Measurements from ENCODE around the gene C20orf202.

C20orf202 gene

GRCh38 chr20:1206366-1207148 lies 3.3 kb downstream of the C20orf202 start:
- H3K4me3 ChIP-seq (ENCODE audit: low read depth, low read length), result no peak overlapping the region

GRCh38 chr20:1207293-1207878 lies 4.1 kb downstream of the C20orf202 start:
- TF ChIP-seq CTCF (IDR thresholded peaks at IDR 0.05; ENCODE audit: low read depth, low read length), result no peak

More at GRCh38 chr20:1206366-1207148, 3.3 kb downstream of the C20orf202 start:
- no peak for TF ChIP-seq CTCF (IDR thresholded peaks at IDR 0.05; ENCODE audit: low read depth, low read length)

GRCh38 chr20:1209447-1210387 lies 6.5 kb downstream of the C20orf202 start:
- H3K4me3 ChIP-seq (ENCODE audit: low read depth, low read length), result no peak overlapping the region
- peak; percentile 32 for TF ChIP-seq CTCF (IDR thresholded peaks at IDR 0.05; ENCODE audit: low read depth, low read length)

More at GRCh38 chr20:1207293-1207878, 4.1 kb downstream of the C20orf202 start:
- no peak overlapping the region for H3K4me3 ChIP-seq (ENCODE audit: low read depth, low read length)

GRCh38 chr20:1210501-1210900 lies 7.2 kb downstream of the C20orf202 start:
- TF ChIP-seq CTCF (IDR thresholded peaks at IDR 0.05; ENCODE audit: low read depth, low read length), result no peak
- no peak overlapping the region for H3K4me3 ChIP-seq (ENCODE audit: low read depth, low read length)

- no peak overlapping the region for H3K4me3 ChIP-seq (ENCODE audit: low read depth, low read length)
- no peak for TF ChIP-seq CTCF (IDR thresholded peaks at IDR 0.05; ENCODE audit: low read depth, low read length)
Measured at GRCh38 chr20:1212023-1212422, 8.8 kb downstream of the C20orf202 start.

- H3K4me3 ChIP-seq (ENCODE audit: low read depth, low read length), result no peak overlapping the region
- TF ChIP-seq CTCF (IDR thresholded peaks at IDR 0.05; ENCODE audit: low read depth, low read length), result peak; percentile 72
Measured at GRCh38 chr20:1212607-1213396, 9.5 kb downstream of the C20orf202 start.
